Measurements from ENCODE around the gene ESYT2. TPM values are rescaled to one million over a fixed set of nuclear protein-coding genes. Genes with fewer than 3 reads are reported as not detected.

ESYT2 gene
- total and polyA plus RNA-seq, 9 of the 15 experiments (the other 6 are each of a cell fraction or from before 2014, with no cell fraction given), result 5.8 to 86.9 (median 64.7) TPM

DNA sequence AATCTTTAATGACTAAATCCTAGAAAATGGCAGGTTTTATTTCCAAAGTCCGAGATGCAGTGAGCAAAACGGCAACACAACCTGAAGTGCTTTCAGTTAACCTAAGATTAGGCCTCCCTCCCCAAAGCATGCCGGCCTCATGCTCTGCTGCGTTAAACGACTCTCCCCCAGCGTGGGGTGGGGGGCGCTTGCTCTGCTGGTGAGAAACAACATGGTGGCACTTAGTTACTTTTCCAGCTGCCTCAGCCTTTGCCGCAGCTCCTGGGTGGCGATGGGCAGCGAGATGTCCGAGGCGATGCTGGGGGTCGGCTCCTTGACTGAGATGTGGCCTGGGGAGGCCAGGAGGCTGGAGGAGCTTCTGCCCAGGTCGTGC is 88.0 kb downstream of the ESYT2 start (continued):
- no peak for TF ChIP-seq FIP1L1 (IDR thresholded peaks at IDR 0.05; ENCODE audit: low read depth, low read length, poor library complexity, severe bottlenecking)
- TF ChIP-seq THAP7 (CRISPR knock-in tag; IDR thresholded peaks at IDR 0.05), result no peak
- TF ChIP-seq, protein P1, sequence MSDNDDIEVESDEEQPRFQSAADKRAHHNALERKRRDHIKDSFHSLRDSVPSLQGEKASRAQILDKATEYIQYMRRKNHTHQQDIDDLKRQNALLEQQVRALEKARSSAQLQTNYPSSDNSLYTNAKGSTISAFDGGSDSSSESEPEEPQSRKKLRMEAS (CRISPR knock-in tag; IDR thresholded peaks at IDR 0.05), result peak; percentile 49
- TF ChIP-seq, protein P2, sequence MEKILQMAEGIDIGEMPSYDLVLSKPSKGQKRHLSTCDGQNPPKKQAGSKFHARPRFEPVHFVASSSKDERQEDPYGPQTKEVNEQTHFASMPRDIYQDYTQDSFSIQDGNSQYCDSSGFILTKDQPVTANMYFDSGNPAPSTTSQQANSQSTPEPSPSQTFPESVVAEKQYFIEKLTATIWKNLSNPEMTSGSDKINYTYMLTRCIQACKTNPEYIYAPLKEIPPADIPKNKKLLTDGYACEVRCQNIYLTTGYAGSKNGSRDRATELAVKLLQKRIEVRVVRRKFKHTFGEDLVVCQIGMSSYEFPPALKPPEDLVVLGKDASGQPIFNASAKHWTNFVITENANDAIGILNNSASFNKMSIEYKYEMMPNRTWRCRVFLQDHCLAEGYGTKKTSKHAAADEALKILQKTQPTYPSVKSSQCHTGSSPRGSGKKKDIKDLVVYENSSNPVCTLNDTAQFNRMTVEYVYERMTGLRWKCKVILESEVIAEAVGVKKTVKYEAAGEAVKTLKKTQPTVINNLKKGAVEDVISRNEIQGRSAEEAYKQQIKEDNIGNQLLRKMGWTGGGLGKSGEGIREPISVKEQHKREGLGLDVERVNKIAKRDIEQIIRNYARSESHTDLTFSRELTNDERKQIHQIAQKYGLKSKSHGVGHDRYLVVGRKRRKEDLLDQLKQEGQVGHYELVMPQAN (IDR thresholded peaks at IDR 0.05; ENCODE audit: borderline replicate concordance), result no peak
- 0 out of 2 replicates have a peak, but pooled peaks have one; percentile 21 for TF ChIP-seq CEBPB (tag; IDR thresholded peaks at IDR 0.05)
- TF ChIP-seq DIDO1 (tag; IDR thresholded peaks at IDR 0.05; ENCODE audit: low read depth), result no peak
- no peak for TF ChIP-seq ZNF143 (CRISPR knock-in tag; IDR thresholded peaks at IDR 0.05)
- TF ChIP-seq AFF4 (CRISPR knock-in tag; IDR thresholded peaks at IDR 0.05), result 0 out of 2 replicates have a peak, but pooled peaks have one; percentile 12
- 0 out of 2 replicates have a peak, but pooled peaks have one; percentile 18 for TF ChIP-seq MEF2D (tag; conservative IDR thresholded peaks at IDR 0.05; ENCODE audit: low read depth)
- TF ChIP-seq FOXM1 (IDR thresholded peaks at IDR 0.05; ENCODE audit: low read depth), result no peak
- no peak for TF ChIP-seq FOXM1 (CRISPR knock-in tag; IDR thresholded peaks at IDR 0.05; ENCODE audit: low read depth)
- no peak for TF ChIP-seq XRCC5 (IDR thresholded peaks at IDR 0.05; ENCODE audit: low read depth, low read length)
- TF ChIP-seq, protein P3, sequence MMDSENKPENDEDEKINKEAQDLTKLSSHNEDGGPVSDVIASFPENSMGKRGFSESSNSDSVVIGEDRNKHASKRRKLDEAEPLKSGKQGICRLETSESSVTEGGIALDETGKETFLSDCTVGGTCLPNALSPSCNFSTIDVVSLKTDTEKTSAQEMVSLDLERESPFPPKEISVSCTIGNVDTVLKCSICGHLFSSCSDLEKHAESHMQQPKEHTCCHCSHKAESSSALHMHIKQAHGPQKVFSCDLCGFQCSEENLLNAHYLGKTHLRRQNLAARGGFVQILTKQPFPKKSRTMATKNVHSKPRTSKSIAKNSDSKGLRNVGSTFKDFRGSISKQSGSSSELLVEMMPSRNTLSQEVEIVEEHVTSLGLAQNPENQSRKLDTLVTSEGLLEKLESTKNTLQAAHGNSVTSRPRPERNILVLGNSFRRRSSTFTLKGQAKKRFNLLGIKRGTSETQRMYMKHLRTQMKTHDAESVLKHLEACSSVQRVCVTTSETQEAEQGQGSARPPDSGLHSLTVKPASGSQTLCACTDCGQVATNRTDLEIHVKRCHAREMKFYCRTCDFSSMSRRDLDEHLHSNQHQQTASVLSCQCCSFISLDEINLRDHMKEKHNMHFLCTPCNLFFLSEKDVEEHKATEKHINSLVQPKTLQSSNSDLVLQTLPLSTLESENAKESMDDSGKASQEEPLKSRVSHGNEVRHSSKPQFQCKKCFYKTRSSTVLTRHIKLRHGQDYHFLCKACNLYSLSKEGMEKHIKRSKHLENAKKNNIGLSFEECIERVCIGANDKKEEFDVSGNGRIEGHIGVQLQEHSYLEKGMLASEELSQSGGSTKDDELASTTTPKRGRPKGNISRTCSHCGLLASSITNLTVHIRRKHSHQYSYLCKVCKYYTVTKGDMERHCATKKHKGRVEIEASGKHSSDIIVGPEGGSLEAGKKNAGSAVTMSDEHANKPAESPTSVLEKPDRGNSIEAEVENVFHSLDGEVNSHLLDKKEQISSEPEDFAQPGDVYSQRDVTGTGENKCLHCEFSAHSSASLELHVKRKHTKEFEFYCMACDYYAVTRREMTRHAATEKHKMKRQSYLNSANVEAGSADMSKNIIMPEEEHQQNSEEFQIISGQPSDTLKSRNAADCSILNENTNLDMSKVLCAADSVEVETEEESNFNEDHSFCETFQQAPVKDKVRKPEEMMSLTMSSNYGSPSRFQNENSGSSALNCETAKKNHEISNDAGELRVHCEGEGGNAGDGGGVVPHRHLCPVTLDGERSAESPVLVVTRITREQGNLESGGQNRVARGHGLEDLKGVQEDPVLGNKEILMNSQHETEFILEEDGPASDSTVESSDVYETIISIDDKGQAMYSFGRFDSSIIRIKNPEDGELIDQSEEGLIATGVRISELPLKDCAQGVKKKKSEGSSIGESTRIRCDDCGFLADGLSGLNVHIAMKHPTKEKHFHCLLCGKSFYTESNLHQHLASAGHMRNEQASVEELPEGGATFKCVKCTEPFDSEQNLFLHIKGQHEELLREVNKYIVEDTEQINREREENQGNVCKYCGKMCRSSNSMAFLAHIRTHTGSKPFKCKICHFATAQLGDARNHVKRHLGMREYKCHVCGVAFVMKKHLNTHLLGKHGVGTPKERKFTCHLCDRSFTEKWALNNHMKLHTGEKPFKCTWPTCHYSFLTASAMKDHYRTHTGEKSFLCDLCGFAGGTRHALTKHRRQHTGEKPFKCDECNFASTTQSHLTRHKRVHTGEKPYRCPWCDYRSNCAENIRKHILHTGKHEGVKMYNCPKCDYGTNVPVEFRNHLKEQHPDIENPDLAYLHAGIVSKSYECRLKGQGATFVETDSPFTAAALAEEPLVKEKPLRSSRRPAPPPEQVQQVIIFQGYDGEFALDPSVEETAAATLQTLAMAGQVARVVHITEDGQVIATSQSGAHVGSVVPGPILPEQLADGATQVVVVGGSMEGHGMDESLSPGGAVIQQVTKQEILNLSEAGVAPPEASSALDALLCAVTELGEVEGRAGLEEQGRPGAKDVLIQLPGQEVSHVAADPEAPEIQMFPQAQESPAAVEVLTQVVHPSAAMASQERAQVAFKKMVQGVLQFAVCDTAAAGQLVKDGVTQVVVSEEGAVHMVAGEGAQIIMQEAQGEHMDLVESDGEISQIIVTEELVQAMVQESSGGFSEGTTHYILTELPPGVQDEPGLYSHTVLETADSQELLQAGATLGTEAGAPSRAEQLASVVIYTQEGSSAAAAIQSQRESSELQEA (IDR thresholded peaks at IDR 0.05; ENCODE audit: low read depth), result no peak
- TF ChIP-seq SMARCA5 (IDR thresholded peaks at IDR 0.05), result no peak

Data from K562 (cell line).